ENCODE measurements around the gene CTNND2. TPM values are rescaled to one million over a fixed set of nuclear protein-coding genes. Genes with fewer than 3 reads are reported as not detected.

CTNND2 gene
- total RNA-seq, 1 donor from 2014 or later: not detected

GRCh38 chr5:11240293-11241190 lies 663.7 kb downstream of the CTNND2 start:
- no peak for DNase-seq

- no peak for DNase-seq
Measured at GRCh38 chr5:11239261-11240015, 664.8 kb downstream of the CTNND2 start.

GRCh38 chr5:11234501-11234911 lies 669.7 kb downstream of the CTNND2 start:
- no peak for DNase-seq

- no peak for DNase-seq
Measured at GRCh38 chr5:11230890-11231289, 673.4 kb downstream of the CTNND2 start.

- no peak for DNase-seq
Measured at GRCh38 chr5:11227064-11227463, 677.2 kb downstream of the CTNND2 start.

- DNase-seq: no peak
Measured at GRCh38 chr5:11224436-11225187, 679.6 kb downstream of the CTNND2 start.

- no peak for DNase-seq
Measured at GRCh38 chr5:11222169-11222568, 682.1 kb downstream of the CTNND2 start.

GRCh38 chr5:11214864-11215644 lies 689.2 kb downstream of the CTNND2 start:
- DNase-seq: no peak

- DNase-seq: no peak
Measured at GRCh38 chr5:11212706-11213105, 691.5 kb downstream of the CTNND2 start.

GRCh38 chr5:11197726-11198125 lies 706.5 kb downstream of the CTNND2 start:
- DNase-seq: no peak

- DNase-seq: no peak
Measured at GRCh38 chr5:11191673-11192072, 712.6 kb downstream of the CTNND2 start.

- DNase-seq: peak; percentile 31
Measured at GRCh38 chr5:11182441-11183080, 721.7 kb downstream of the CTNND2 start.

GRCh38 chr5:11181940-11182339 lies 722.3 kb downstream of the CTNND2 start:
- no peak for DNase-seq

- no peak for DNase-seq
Measured at GRCh38 chr5:11180890-11181289, 723.4 kb downstream of the CTNND2 start.

GRCh38 chr5:11177999-11178711 lies 726.1 kb downstream of the CTNND2 start:
- DNase-seq: no peak

- no peak for DNase-seq
Measured at GRCh38 chr5:11174591-11174990, 729.7 kb downstream of the CTNND2 start.

- no peak for DNase-seq
Measured at GRCh38 chr5:11172484-11172883, 731.8 kb downstream of the CTNND2 start.

GRCh38 chr5:11171236-11171635 lies 733.0 kb downstream of the CTNND2 start:
- no peak for DNase-seq

GRCh38 chr5:11166923-11167322 lies 737.3 kb downstream of the CTNND2 start:
- no peak for DNase-seq

GRCh38 chr5:11164531-11165294 lies 739.5 kb downstream of the CTNND2 start:
- no peak for DNase-seq

Measured in dermis blood vessel endothelial cell (primary cell).